Measurements from ENCODE around the gene CBFA2T3.

The CBFA2T3 gene

GRCh38 chr16:88833086-88833485 lies 143.9 kb downstream of the CBFA2T3 start:
- no peak overlapping the region for H3K4ac ChIP-seq (ENCODE audit: low read depth in 1 of 2, low read length in 2 of 2)
- no peak overlapping the region for H2BK15ac ChIP-seq (ENCODE audit: low read depth, poor library complexity, severe bottlenecking)
- H3K79me1 ChIP-seq (replicated peaks; ENCODE audit: low read length, poor library complexity, severe bottlenecking) = no peaks in the 10 kb centered on the region
- no peak overlapping the region for H2AFZ ChIP-seq (ENCODE audit: low read depth, low read length)
- H3K4me3 ChIP-seq (ENCODE audit: insufficient read depth in 1 of 2, low read depth in 1 of 2, low read length in 2 of 2) = no peak overlapping the region
- DNase-seq = no peak
- H3K23ac ChIP-seq (ENCODE audit: low read length in 2 of 2) = no peak overlapping the region
- H3K4me2 ChIP-seq (ENCODE audit: low read length, poor library complexity, severe bottlenecking) = no peak overlapping the region
- no peak overlapping the region for H3K18ac ChIP-seq (ENCODE audit: low read depth in 1 of 2, low read length in 2 of 2)
- H4K8ac ChIP-seq (ENCODE audit: low read length) = no peak overlapping the region
- no peaks in the 10 kb centered on the region for H3K27me3 ChIP-seq (ENCODE audit: control insufficient read depth in 1 of 2, insufficient read depth in 1 of 2, low read length in 2 of 2)
- H2BK120ac ChIP-seq (ENCODE audit: low read depth, low read length) = no peak overlapping the region
- WGBS = 98% methylated on average over 13 of the region's 13 CpGs
- H3K9ac ChIP-seq (ENCODE audit: low read length) = no peak overlapping the region
- peaks cover 12% of the 10 kb centered on the region for H3K4me1 ChIP-seq (ENCODE audit: control insufficient read depth, insufficient read depth, low read depth, low read length)
- no peaks in the 10 kb centered on the region for H3K9me3 ChIP-seq (ENCODE audit: control insufficient read depth, low read length)
- H3K36me3 ChIP-seq (ENCODE audit: control insufficient read depth in 1 of 2, insufficient read depth in 2 of 2, low read depth in 1 of 2, low read length in 2 of 2) = peaks cover 26 to 64% of the 10 kb centered on the region in 2 experiments
- no peak overlapping the region for H2BK12ac ChIP-seq (ENCODE audit: low read length in 2 of 2)
- H2BK5ac ChIP-seq (ENCODE audit: low read depth, low read length, poor library complexity, severe bottlenecking) = no peak overlapping the region
- H3K27ac ChIP-seq (ENCODE audit: low read length, poor library complexity, severe bottlenecking) = no peak overlapping the region
- H3K14ac ChIP-seq (ENCODE audit: low read length in 2 of 2) = no peak overlapping the region
- no peak overlapping the region for H4K91ac ChIP-seq (ENCODE audit: low read length)
- no peak overlapping the region for H2AK5ac ChIP-seq (ENCODE audit: low read length, severe bottlenecking)

- H2BK12ac ChIP-seq (ENCODE audit: low read length in 2 of 2) = peak overlapping the region in 1 of 2 experiments; percentile 10
- no peak overlapping the region for H3K27ac ChIP-seq (ENCODE audit: low read length, poor library complexity, severe bottlenecking)
- H3K4me2 ChIP-seq (ENCODE audit: low read length, poor library complexity, severe bottlenecking) = no peak overlapping the region
- H3K79me1 ChIP-seq (replicated peaks; ENCODE audit: low read length, poor library complexity, severe bottlenecking) = no peaks in the 10 kb centered on the region
- DNase-seq = no peak
- H3K9me3 ChIP-seq (ENCODE audit: control insufficient read depth, low read length) = no peaks in the 10 kb centered on the region
- H3K36me3 ChIP-seq (ENCODE audit: control insufficient read depth in 1 of 2, insufficient read depth in 2 of 2, low read depth in 1 of 2, low read length in 2 of 2) = peaks cover 21 to 63% of the 10 kb centered on the region in 2 experiments
- no peak overlapping the region for H2BK120ac ChIP-seq (ENCODE audit: low read depth, low read length)
- no peak overlapping the region for H4K91ac ChIP-seq (ENCODE audit: low read length)
- no peak overlapping the region for H2BK5ac ChIP-seq (ENCODE audit: low read depth, low read length, poor library complexity, severe bottlenecking)
- no peak overlapping the region for H3K9ac ChIP-seq (ENCODE audit: low read length)
- no peak overlapping the region for H2AFZ ChIP-seq (ENCODE audit: low read depth, low read length)
- H3K27me3 ChIP-seq (ENCODE audit: control insufficient read depth in 1 of 2, insufficient read depth in 1 of 2, low read length in 2 of 2) = no peaks in the 10 kb centered on the region
- H2AK5ac ChIP-seq (ENCODE audit: low read length, severe bottlenecking) = no peak overlapping the region
- no peak overlapping the region for H3K18ac ChIP-seq (ENCODE audit: low read depth in 1 of 2, low read length in 2 of 2)
- H3K14ac ChIP-seq (ENCODE audit: low read length in 2 of 2) = no peak overlapping the region
- no peak overlapping the region for H3K23ac ChIP-seq (ENCODE audit: low read length in 2 of 2)
- H3K4ac ChIP-seq (ENCODE audit: low read depth in 1 of 2, low read length in 2 of 2) = no peak overlapping the region
- H3K4me1 ChIP-seq (ENCODE audit: control insufficient read depth, insufficient read depth, low read depth, low read length) = peaks cover 12% of the 10 kb centered on the region
- H3K4me3 ChIP-seq (ENCODE audit: insufficient read depth in 1 of 2, low read depth in 1 of 2, low read length in 2 of 2) = no peak overlapping the region
- H4K8ac ChIP-seq (ENCODE audit: low read length) = no peak overlapping the region
- 83% methylated on average over 13 of the region's 13 CpGs for WGBS
- no peak overlapping the region for H2BK15ac ChIP-seq (ENCODE audit: low read depth, poor library complexity, severe bottlenecking)
Observed at GRCh38 chr16:88831838-88832237, 145.2 kb downstream of the CBFA2T3 start.

- DNase-seq = no peak
- Histone ChIP-seq H3K4me2 (ENCODE audit: low read length, poor library complexity, severe bottlenecking) (no peak overlapping the region), H3K27ac (ENCODE audit: low read length, poor library complexity, severe bottlenecking) (no peak overlapping the region), H2AK5ac (ENCODE audit: low read length, severe bottlenecking) (no peak overlapping the region), H3K9me3 (ENCODE audit: control insufficient read depth, low read length) (no peaks in the 10 kb centered on the region), H2BK5ac (ENCODE audit: low read depth, low read length, poor library complexity, severe bottlenecking) (no peak overlapping the region), H4K91ac (ENCODE audit: low read length) (no peak overlapping the region), H3K4ac (ENCODE audit: low read depth in 1 of 2, low read length in 2 of 2) (no peak overlapping the region), H4K8ac (ENCODE audit: low read length) (no peak overlapping the region), H3K27me3 (ENCODE audit: control insufficient read depth in 1 of 2, insufficient read depth in 1 of 2, low read length in 2 of 2) (no peaks in the 10 kb centered on the region), H2BK120ac (ENCODE audit: low read depth, low read length) (no peak overlapping the region), H2BK15ac (ENCODE audit: low read depth, poor library complexity, severe bottlenecking) (no peak overlapping the region), H3K36me3 (ENCODE audit: control insufficient read depth in 1 of 2, insufficient read depth in 2 of 2, low read depth in 1 of 2, low read length in 2 of 2) (peaks cover 17 to 67% of the 10 kb centered on the region in 2 experiments), H3K79me1 (replicated peaks; ENCODE audit: low read length, poor library complexity, severe bottlenecking) (no peaks in the 10 kb centered on the region), H3K9ac (ENCODE audit: low read length) (no peak overlapping the region), H3K14ac (ENCODE audit: low read length in 2 of 2) (no peak overlapping the region), H3K23ac (ENCODE audit: low read length in 2 of 2) (no peak overlapping the region), H2AFZ (ENCODE audit: low read depth, low read length) (no peak overlapping the region), H3K18ac (ENCODE audit: low read depth in 1 of 2, low read length in 2 of 2) (peak overlapping the region in 1 of 2 experiments; percentile 37), H3K4me3 (ENCODE audit: insufficient read depth in 1 of 2, low read depth in 1 of 2, low read length in 2 of 2) (no peak overlapping the region), H3K4me1 (ENCODE audit: control insufficient read depth, insufficient read depth, low read depth, low read length) (peaks cover 12% of the 10 kb centered on the region), H2BK12ac (ENCODE audit: low read length in 2 of 2) (no peak overlapping the region)
- 94% methylated on average over 12 of the region's 14 CpGs for WGBS
Observed at GRCh38 chr16:88830783-88831182, 146.2 kb downstream of the CBFA2T3 start.

- Histone ChIP-seq H3K27me3 (ENCODE audit: control insufficient read depth in 1 of 2, insufficient read depth in 1 of 2, low read length in 2 of 2) (no peaks in the 10 kb centered on the region), H2BK12ac (ENCODE audit: low read length in 2 of 2) (no peak overlapping the region), H3K79me1 (replicated peaks; ENCODE audit: low read length, poor library complexity, severe bottlenecking) (no peaks in the 10 kb centered on the region), H2AFZ (ENCODE audit: low read depth, low read length) (no peak overlapping the region), H3K36me3 (ENCODE audit: control insufficient read depth in 1 of 2, insufficient read depth in 2 of 2, low read depth in 1 of 2, low read length in 2 of 2) (peaks cover 15 to 67% of the 10 kb centered on the region in 2 experiments), H3K4me2 (ENCODE audit: low read length, poor library complexity, severe bottlenecking) (no peak overlapping the region), H3K23ac (ENCODE audit: low read length in 2 of 2) (no peak overlapping the region), H3K18ac (ENCODE audit: low read depth in 1 of 2, low read length in 2 of 2) (no peak overlapping the region), H4K8ac (ENCODE audit: low read length) (no peak overlapping the region), H3K9ac (ENCODE audit: low read length) (no peak overlapping the region), H4K91ac (ENCODE audit: low read length) (no peak overlapping the region), H2BK120ac (ENCODE audit: low read depth, low read length) (no peak overlapping the region), H3K4me1 (ENCODE audit: control insufficient read depth, insufficient read depth, low read depth, low read length) (peaks cover 12% of the 10 kb centered on the region), H3K4me3 (ENCODE audit: insufficient read depth in 1 of 2, low read depth in 1 of 2, low read length in 2 of 2) (no peak overlapping the region), H3K27ac (ENCODE audit: low read length, poor library complexity, severe bottlenecking) (no peak overlapping the region), H3K14ac (ENCODE audit: low read length in 2 of 2) (no peak overlapping the region), H3K9me3 (ENCODE audit: control insufficient read depth, low read length) (no peaks in the 10 kb centered on the region), H3K4ac (ENCODE audit: low read depth in 1 of 2, low read length in 2 of 2) (no peak overlapping the region), H2BK15ac (ENCODE audit: low read depth, poor library complexity, severe bottlenecking) (no peak overlapping the region), H2BK5ac (ENCODE audit: low read depth, low read length, poor library complexity, severe bottlenecking) (no peak overlapping the region), H2AK5ac (ENCODE audit: low read length, severe bottlenecking) (no peak overlapping the region)
- whole genome bisulfite sequencing = 13% methylated on average over 11 of the region's 11 CpGs
- DNase-seq = peak; percentile 87
Observed at GRCh38 chr16:88830258-88830657, 146.7 kb downstream of the CBFA2T3 start.

Data from mesenchymal stem cell (in vitro differentiated cells and primary cell).